Metanephros (tissue), 1 donor: ENCODE measurements around the gene ARHGAP4. TPM values are rescaled to one million over a fixed set of nuclear protein-coding genes. Genes with fewer than 3 reads are reported as not detected.

Source experiments
- total RNA-seq: library from RNA; depleted of rRNA; stranded (reverse); fragments of >200 nt; gene quantifications from one replicate; pipeline ENCODE4 v1.2.3, GENCODE V29; 2014

Gene ARHGAP4
- total RNA-seq: 54.8 TPM

GRCh38 chrX:153925739-153926551, at the start of gene ARHGAP4:
Gene ARHGAP4 (minus strand): TSS chrX:153926264. CDS start chrX:153926202, 62 bp downstream.

GRCh38 chrX:153972368-153973126, 46.5 kb upstream of the ARHGAP4 start, which contains the start of gene TMEM187:
Gene TMEM187 (plus strand): TSS chrX:153972754. CDS start chrX:153982063, 9,309 bp downstream.

GRCh38 chrX:153971450-153972367, 45.6 kb upstream of the ARHGAP4 start, which contains the start of gene HCFC1:
Gene HCFC1 (minus strand): TSS chrX:153971818. CDS start chrX:153970840, 978 bp downstream.

GRCh38 chrX:153944140-153944799, 18.2 kb upstream of the ARHGAP4 start, which contains the start of gene RENBP:
Gene RENBP (minus strand): TSS chrX:153944643. CDS start chrX:153944610, 33 bp downstream.

GRCh38 chrX:153934762-153935325, 8.8 kb upstream of the ARHGAP4 start, which contains the start of gene NAA10:
Gene NAA10 (minus strand): TSS chrX:153935037. CDS start chrX:153934904, 133 bp downstream.

GRCh38 chrX:153903991-153904957, 21.8 kb downstream of the ARHGAP4 start, which contains the start of gene AVPR2:
Gene AVPR2 (plus strand): TSS chrX:153904673. CDS start chrX:153905146, 473 bp downstream.

GRCh38 chrX:153885968-153886903, 39.8 kb downstream of the ARHGAP4 start, which contains the start of gene L1CAM:
Gene L1CAM (minus strand): TSS chrX:153886173. CDS start chrX:153875836, 10,337 bp downstream.

Other genes starting within 250 kb of the ARHGAP4 start
- gene SLC6A8, start 238.3 kb downstream of the ARHGAP4 start, total RNA-seq: 40.9 TPM
- 94.9 TPM for gene BCAP31, start 201.9 kb downstream of the ARHGAP4 start, total RNA-seq
- 10.8 TPM for gene ABCD1, start 201.4 kb downstream of the ARHGAP4 start, total RNA-seq
- gene PLXNB3, start 162.0 kb downstream of the ARHGAP4 start, total RNA-seq: 2.5 TPM
- 15.1 TPM for gene SRPK3, start 145.2 kb downstream of the ARHGAP4 start, total RNA-seq
- 70.3 TPM for gene IDH3G, start 131.9 kb downstream of the ARHGAP4 start, total RNA-seq
- gene SSR4, start 131.6 kb downstream of the ARHGAP4 start, total RNA-seq: 91.8 TPM
- 10.6 TPM for gene PDZD4, start 95.7 kb downstream of the ARHGAP4 start, total RNA-seq
- 38.7 TPM for gene L1CAM, start 40.1 kb downstream of the ARHGAP4 start, total RNA-seq
- 4.1 TPM for gene AVPR2, start 21.6 kb downstream of the ARHGAP4 start, total RNA-seq
- gene NAA10, start 8.8 kb upstream of the ARHGAP4 start, total RNA-seq: 47.4 TPM
- 13.3 TPM for gene RENBP, start 18.4 kb upstream of the ARHGAP4 start, total RNA-seq
- gene HCFC1, start 45.6 kb upstream of the ARHGAP4 start, total RNA-seq: 56.3 TPM
- 4.3 TPM for gene TMEM187, start 46.5 kb upstream of the ARHGAP4 start, total RNA-seq
- gene IRAK1, start 93.6 kb upstream of the ARHGAP4 start, total RNA-seq: 32.6 TPM
- gene MECP2, start 171.5 kb upstream of the ARHGAP4 start, total RNA-seq: 30.7 TPM
- gene OPN1LW, start 218.0 kb upstream of the ARHGAP4 start, total RNA-seq: not detected